ENCODE data around the gene PLEK.
"Not testable (repeated sequence)": the region's sequence is repeated elsewhere in the genome, so short reads cannot be mapped to it uniquely, and the experiment has no call there.

GRCh38 chr2:68378779-68379178, 13.7 kb downstream of the PLEK start:
- TF ChIP-seq CTCF, POLR2A (IDR thresholded peaks at IDR 0.05): not testable (repeated sequence)
